HL-60 (cell line): Measurements from ENCODE around the gene MYL12B.

Source experiments
- DNase-seq, 2 experiments: peaks; one replicate each; pipeline ENCODE4 v3.0.0-alpha.2; 2010 to 2020; ENCODE audit warnings: low read depth in 1 of 2, low spot score in 1 of 2
- H3K27ac ChIP-seq: fragments of 250-450 bp; sonication (Bioruptor Pico); replicated peaks from 2 replicates; pipeline ENCODE4 v1.5.1; 2020; ENCODE audit warnings: mild to moderate bottlenecking, moderate library complexity
- H3K27me3 ChIP-seq: fragments of 250-450 bp; sonication (Bioruptor Pico); 2 replicates; pipeline ENCODE4 v1.5.1; 2021; ENCODE audit warnings: mild to moderate bottlenecking, moderate library complexity; ENCODE audit not compliant: insufficient read depth, poor library complexity, severe bottlenecking
- H3K4me3 ChIP-seq: replicated peaks from 2 replicates; pipeline ENCODE4 v1.5.1; 2011; ENCODE audit warnings: mild to moderate bottlenecking, control low read depth, low read length; ENCODE audit not compliant: insufficient read depth
- CTCF ChIP-seq: IDR thresholded peaks from one replicate; pipeline ENCODE4 v1.5.1; 2011; ENCODE audit warnings: low read length, control low read depth, inconsistent platforms; ENCODE audit not compliant: insufficient read depth
- GABPA ChIP-seq: IDR thresholded peaks from 2 replicates; pipeline ENCODE4 v1.6.1; 2012; ENCODE audit warnings: low read depth
- POLR2AphosphoS5 ChIP-seq: IDR thresholded peaks from 2 replicates; pipeline ENCODE4 v1.6.1; 2012; ENCODE audit warnings: low read depth
- REST ChIP-seq: IDR thresholded peaks from 2 replicates; pipeline ENCODE4 v1.6.1; 2012; ENCODE audit warnings: low read depth; ENCODE audit not compliant: insufficient replicate concordance
- SPI1 ChIP-seq: IDR thresholded peaks from 2 replicates; pipeline ENCODE4 v1.6.1; 2012; ENCODE audit warnings: low read depth, mild to moderate bottlenecking, borderline replicate concordance

Gene MYL12B

GRCh38 chr18:3214855-3215637, 46.9 kb upstream of the MYL12B start:
- no peak overlapping the region for H3K27ac ChIP-seq
- TF ChIP-seq CTCF, result no peak
- no peak for TF ChIP-seq GABPA
- TF ChIP-seq REST, result no peak
- no peak for TF ChIP-seq SPI1
- H3K27me3 ChIP-seq, result no peaks in the 10 kb centered on the region
- no peak overlapping the region for H3K4me3 ChIP-seq
- DNase-seq, result no peak

GRCh38 chr18:3216987-3217386, 44.9 kb upstream of the MYL12B start:
- H3K27ac ChIP-seq, result no peak overlapping the region
- no peaks in the 10 kb centered on the region for H3K27me3 ChIP-seq
- no peak overlapping the region for H3K4me3 ChIP-seq
- TF ChIP-seq GABPA (no peak), CTCF (no peak), SPI1 (no peak), REST (no peak), POLR2AphosphoS5 (no peak)
- DNase-seq, result no peak

DNA sequence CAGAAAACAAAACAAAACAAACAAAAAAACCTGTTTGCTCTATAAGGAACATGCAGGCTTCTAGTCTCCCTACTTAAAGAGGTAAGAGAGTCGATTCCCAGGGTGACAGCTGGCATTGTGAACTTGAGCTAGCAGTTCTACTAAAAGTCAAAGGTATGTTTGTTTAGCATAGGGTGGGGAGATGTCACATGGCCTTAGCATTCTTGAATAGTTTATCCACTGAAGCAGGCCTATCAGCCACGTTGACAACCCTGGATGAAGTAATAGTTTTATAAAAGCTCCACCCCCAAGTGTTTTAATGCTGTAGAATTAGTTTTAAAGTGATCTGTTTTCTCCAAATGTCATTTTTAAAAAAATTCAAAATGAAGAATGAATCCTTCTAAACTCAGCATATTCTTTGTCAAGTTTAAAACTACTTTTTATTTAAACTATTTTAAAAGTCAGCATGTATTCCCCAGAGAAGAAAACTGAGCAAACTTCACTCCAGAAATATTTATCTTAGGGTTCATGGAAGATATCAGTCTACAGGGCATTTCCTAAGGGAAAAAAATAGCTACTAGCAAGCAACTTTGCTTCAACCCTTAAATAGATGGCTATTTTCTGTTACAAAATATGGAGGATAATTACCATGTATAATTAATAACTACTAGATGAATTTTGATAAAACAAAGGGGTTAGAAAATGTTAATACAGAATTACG, 43.8 kb upstream of the MYL12B start:
- TF ChIP-seq SPI1, result no peak
- no peak for TF ChIP-seq CTCF
- no peak for TF ChIP-seq REST
- no peak for TF ChIP-seq GABPA
- DNase-seq, result no peak
- Histone ChIP-seq H3K4me3 (no peak overlapping the region), H3K27me3 (no peaks in the 10 kb centered on the region), H3K27ac (no peak overlapping the region)
